HG02870 (cell line): Measurements from ENCODE around the gene ADA.
"Not testable (repeated sequence)": the region's sequence is repeated elsewhere in the genome, so short reads cannot be mapped to it uniquely, and the experiment has no call there.

Experiments
- ATAC-seq: cut with Tn5 transposase; IDR thresholded peaks from one replicate; pipeline ENCODE4 v1.9.1; 2021; ENCODE audit warnings: mild to moderate bottlenecking, moderate library complexity; ENCODE audit not compliant: unreplicated experiment

The ADA gene

DNA sequence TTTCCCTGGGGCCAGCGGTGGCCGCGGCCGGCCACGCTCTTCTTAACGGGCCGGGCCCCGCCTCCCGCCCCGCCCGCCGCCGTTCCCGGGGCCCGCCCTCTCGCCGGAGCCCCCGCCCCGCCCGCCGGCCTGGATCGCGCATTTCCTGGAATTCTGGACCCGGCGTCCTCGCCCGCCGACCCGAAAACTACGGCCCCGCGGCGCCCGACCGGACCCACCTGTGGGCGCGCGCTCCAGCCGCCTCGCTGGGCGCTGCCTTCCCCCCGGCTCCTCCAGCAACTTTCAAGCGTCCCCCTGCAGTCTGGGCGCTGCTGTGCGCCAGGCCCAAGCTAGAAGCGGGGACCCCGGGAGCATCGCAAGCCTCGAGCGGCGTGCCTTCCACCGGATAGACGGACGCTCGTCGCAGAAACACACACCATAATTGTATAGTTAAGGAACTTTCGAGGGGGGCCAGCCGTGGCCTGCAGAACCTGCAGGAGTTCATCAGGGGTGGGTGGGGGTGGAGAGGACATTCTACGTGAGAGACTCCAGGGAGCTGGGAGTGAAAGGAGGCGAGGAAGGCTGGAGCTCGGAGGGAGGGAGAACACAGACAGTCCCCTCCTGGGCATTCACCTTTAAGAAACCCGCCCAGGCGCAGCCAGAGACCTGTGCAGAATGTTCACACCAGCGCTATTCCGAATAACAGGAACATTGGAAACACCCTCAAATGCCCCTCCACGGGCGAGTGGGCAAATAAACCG is at the start of gene ADA:
Gene ADA, minus strand, starts transcription at position 16 of the 740 bp plus-strand sequence. CDS start 92 bp downstream, outside the sequence.
- no peak for ATAC-seq

DNA sequence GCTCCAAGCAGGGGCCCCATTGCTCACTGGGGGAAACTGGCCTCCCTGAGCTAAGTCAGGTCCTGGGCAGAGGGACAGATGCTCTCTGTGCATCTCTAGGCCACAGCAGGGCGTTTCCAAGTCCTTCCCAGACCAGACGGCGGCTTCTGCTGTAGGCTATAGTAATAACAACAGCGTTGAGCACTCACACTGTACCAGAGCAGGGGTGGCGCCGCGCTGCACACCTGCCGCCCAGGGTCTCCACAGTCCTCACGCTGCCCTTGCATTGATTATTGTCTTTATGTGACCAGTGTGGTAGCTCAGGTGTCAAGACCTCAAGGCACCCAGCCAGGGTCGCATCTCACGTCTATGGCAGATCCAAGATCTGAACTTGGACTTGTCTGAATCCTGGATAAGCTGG is 48.8 kb upstream of the ADA start:
- ATAC-seq: no peak

DNA sequence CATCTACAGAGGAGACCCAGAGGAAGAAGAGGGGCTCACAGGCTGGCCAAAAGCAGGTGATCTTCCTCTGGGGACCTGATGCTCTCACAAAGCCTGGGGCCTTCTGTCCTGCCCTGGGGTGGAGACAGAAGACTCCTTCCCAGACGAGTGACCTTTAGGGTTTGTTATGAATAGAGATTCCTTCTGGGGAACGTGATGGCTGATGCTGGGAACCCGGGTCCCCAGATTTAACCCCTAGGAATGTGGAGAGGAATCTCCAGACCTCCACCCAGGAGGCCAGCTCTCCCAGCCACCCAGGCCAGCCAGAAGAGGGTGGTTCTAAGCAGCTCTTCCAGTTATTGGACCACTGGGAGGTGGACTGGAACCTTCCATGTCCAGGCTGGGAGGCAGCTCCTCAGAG is 46.9 kb upstream of the ADA start:
- no peak for ATAC-seq

- not testable (repeated sequence) for ATAC-seq
These were observed 45.5 kb upstream of the ADA start for GRCh38 chr20:44697041-44697440.

DNA sequence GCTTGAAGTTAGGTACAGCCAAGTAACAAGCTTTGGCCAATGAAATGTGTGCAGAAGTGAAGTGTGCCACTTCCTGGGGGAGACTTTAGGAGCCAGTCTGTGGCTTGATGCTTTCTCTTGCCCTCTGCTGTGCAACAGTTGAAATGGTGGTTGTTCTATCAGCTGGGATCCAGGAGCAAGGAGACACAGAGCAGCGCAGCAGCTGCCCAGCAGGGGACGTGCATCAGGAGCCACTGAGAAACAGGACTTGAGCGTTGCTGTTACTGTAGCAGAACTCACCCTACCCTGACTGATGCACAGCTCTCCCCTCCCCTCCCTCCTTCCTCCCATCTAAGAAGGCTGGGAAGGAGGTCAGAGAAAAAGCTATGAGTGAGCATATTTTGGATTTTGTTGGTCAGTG is 44.8 kb upstream of the ADA start:
- ATAC-seq: no peak

DNA sequence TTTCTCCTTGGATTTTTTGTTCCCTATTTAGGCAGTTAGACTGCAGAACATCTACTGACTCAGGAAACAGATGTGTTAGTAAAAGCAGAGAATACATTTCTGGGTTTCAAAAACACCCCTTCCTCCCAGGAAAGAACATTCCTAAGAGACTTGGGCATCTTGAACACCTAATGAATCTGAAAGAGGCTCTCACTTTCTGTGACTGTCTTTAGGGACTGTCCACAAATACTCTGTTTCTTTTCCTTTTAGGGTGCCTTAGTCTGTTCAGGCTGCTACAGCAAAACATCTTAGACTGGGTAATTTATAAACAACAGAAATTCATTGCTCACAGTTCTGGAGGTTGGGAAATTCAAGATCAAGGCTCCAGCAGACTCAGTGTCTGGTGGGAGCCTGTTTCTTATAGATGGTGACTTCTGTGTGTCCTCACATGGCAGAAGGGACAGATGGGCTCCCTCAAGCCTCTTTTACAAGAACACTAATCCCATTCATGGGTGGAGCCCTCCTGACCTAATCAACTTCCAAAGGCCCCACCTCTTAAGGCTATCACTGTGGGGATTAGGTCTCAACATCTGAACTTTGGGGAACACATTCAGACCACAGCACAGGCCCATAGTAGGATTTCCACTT is 44.3 kb upstream of the ADA start:
- no peak for ATAC-seq

DNA sequence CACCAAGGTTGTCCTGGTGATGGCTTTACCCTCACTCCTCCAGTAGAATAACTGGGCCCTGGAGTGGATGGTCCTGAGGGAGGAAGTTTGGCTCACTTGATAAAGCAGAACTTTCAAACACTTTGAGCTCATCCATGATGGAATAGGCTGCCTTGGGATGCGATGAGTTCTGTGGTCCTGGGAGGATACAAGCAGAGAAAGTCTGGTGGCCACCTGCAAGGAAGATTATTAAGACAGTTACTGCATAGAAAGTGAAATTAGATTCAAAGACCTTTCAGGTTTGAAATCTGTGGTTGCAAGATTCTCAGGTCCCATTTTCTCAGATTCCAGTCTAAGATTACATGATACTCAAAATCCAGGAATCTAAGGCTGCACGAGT is 43.8 kb upstream of the ADA start:
- ATAC-seq: no peak

GRCh38 chr20:44694159-44694558 is 42.7 kb upstream of the ADA start:
- ATAC-seq: no peak

DNA sequence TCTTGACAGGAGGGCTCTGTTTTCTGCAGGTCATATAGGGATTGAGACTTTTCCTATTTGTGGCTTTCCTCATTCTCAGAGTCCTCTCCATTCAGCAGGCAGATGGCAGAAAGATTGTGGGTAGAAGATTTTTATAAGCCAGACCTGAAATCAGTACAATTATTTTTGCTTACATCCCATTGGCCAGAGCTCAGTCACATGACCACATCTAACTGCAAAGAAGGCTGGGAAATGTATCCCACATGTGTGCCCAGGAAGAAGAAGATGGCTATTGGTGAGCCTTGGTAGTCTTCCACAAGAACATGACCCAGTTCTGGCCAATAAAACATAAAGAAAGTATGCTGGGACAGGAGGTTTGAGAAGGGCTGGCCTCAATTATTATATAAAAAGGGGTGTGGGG is 42.1 kb upstream of the ADA start:
- no peak for ATAC-seq

DNA sequence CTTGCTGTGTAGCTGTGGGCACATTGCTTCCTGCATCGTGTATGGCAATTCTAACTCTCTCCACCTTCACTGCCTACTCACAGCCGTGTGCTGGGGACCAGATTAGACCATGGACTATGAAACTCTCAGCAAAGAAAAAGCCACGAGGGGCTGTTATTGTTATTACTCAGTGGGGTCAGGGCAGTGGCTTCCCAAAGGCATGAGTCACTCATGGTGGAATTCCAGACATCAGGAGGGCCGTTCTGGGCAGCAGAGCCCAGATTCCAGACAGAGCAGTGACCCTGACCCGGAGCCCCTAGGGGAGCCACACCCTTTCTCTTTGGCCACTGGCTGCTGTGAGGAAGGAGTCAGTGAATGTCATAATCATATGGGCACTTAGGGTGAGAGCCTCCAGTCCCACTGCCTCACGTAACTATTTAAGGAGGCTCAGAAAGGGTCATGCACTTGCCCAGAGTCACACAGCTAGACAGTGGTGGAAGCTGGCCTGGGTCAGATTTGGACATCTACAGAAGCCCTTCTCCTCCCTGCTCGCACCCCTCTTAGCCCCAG is 41.5 kb upstream of the ADA start:
- no peak for ATAC-seq

DNA sequence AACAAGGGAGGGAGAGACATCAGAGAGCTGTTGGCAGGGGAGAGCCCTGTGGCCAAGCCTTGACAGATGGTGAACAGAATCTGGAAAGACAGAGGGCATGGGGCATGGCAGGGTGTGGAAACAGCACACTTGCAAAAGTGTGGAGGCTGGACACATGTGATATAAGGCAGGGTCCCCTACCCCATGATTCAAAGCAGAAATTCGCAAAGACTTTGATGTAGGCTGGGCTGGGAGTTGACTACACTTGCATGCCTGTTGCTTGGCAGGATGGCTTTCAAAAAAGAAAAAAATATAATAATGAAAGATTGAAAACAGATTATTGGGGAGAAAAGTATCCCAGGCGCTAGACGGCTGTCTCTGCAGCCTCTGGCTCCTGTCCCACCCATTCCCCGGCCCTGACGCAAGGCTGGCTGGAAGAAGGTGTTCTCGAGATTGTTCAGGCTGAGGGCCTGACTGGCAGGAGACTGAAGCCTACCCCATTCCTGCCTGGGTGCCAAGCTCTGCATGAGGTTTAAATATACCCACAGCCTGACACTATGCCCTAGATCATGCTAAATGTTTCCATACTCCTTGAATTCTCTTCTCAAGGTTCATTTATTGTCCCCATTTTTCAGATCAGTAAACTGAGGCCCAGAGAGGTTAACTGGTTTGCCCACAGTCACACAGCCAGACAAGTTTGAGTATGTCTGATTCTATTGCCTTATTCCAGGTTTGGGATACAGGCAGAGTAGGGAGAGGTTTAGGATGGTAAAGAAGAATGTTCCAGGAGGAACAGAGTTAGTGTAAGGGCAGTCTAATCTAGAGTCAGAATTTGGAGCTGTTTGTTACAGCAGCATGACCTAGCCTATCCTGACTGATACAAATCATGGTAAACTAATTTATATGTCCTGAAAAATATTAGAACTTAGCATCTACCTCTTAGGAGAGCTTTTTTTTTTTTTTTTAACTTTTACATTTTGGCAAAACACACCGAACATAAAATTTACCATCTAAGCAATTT is 40.2 kb upstream of the ADA start:
- ATAC-seq: no peak

- no peak for ATAC-seq
These were observed 39.4 kb upstream of the ADA start for GRCh38 chr20:44690781-44691423.

DNA sequence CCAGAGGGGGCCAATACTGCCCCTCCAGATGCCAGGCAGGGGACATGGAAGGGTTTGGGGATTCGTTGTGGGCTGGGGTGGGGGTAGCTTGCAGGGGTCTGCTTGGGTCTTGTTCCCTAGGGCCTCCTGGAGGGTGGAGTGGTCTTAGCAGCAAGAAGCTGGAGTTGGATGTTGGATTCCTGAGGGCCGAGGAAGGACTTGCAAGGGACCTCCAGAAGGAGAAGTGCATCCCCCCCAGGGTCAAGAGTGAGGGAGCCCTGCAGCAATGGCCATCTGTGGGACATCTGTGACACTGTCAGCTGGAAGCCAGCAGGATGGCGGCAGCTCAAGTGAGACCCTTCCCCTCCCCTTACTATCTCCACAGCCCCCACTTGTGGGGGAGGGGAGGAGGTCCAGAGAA is 38.3 kb upstream of the ADA start:
- ATAC-seq: no peak

DNA sequence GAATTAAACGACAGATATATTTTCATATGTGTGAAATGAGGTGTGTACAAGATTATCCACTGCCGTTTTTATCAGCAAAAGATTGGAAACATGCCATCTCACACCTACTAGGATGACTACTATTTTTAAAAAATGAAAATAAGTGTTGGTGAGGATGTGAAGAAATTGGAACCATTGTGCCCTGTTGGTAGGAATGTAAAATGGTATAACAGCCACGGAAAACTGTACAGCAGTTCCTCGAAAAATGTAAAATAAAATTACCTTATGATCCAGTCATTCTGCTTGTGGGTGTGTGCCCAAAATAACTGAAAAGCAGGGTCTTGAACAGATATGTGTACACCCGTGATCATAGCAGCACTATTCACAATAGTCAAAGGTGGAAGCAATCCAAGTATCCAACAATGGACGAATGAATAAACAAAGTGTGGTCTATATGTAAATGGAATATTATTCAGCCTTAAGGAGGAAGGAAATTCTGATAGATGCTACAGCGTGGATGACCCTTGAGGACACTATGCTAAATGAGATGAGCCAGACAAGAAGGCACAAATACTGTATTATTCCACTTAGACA is 36.6 kb upstream of the ADA start:
- no peak for ATAC-seq

DNA sequence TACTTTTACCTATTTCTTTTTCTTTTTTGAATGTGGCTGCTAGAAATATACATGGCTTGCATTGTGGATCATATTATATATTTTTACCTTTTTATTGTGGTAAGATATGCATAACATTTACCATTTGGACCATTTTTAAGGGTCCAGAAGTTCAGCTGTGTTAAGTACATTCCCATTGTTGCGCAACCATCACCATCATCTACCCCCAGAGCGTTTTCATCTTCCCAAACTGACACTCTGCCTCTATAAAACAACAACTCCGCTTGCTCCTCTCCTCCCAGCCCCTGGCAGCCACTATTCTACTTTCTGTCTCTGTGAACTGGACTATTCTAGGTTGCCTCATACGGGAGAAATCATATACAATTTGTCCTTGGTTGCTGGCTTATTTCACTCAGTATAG is 35.4 kb upstream of the ADA start:
- ATAC-seq: no peak

- ATAC-seq: no peak
These were observed 32.8 kb upstream of the ADA start for GRCh38 chr20:44684047-44684967.

DNA sequence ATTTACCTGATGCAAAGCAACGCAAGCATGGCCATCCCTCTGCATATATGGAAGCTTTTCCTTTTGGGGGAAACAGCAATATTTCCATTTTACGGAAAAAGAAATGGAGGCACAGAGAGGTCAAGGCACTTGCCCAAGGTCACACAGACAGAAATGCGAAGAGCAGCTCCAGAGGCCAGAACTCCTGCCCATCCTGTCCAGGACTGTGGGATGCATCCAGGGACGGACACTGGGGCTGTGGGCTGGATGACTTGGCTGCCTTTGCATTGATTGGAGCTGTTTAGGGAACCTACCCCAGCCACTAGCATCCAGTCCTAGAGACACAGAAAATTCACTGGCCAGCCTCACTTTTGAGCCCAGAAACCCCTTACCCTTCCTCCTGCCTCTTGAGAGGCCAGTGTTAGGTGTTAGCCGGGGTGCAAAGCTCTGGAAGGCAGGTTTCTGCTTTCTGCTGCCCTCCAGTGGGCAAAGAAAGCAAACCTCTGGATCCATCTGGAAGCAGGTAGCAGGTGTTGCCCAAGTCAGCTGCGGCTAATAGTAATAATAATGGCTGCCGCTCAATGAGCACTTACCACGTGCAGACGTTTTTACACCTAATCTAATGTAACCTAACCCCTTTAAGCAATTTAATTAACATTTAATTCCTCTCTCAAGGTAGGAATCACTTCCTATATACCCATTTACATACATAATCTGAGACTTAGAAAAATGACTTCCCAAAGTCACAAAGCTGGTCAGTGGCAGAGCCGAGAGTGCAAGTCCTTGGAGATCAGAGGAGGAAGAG is 32.0 kb upstream of the ADA start:
- ATAC-seq: no peak

GRCh38 chr20:44681796-44682566 is 30.5 kb upstream of the ADA start:
- ATAC-seq: no peak
